Activated CD4-positive, CD25-positive, alpha-beta regulatory T cell treated with anti-CD3 and anti-CD28 coated beads, Interleukin-2, amount 50 U/mL, for 72 hours (primary cell): ENCODE results near the gene FZD7.

Experiments
- DNase-seq: peaks from one replicate; pipeline ENCODE4 v3.0.0; 2021

FZD7 gene

DNA sequence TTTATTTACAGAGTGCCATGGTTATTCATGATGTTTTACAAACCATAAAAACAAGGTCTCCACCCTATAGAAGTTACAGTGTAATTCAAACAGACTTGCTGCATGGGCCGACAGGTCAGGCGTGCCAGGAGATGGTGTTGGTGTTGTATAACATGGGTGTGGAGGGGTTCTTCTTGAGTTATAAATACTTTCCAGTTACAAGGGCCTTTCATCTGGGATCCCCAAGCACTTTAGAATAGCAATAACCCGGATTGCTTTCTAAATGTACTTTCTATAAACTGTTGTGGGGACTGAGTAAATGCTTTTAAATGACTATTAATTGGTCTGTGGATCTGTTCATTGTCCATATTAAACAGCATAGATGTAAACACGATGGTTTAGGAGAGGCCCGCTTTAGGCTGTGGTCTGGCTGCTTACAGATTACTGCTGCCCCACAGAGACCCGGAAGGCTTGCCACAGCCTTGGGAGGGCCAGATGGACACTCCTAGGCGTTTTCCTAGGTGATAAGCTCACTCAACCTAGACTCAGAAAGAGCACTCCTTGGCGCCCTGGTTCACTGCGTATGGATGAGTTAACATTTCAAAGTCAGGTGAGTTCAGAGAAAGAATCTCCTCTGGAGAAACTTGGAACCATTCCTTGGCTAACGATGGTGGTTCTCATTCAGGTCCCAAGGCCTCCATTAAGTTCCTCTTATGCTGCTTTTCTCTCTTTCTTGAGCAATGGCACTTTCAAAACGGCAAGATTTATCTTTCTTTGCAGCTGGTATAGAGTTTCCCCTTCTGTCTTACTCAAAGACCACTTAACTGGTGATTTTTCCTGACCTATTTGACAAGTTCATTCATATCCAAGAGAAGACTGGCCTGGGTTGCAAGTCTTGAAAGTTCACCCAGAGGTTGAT is 35.8 kb downstream of the FZD7 start:
- DNase-seq = no peak

DNA sequence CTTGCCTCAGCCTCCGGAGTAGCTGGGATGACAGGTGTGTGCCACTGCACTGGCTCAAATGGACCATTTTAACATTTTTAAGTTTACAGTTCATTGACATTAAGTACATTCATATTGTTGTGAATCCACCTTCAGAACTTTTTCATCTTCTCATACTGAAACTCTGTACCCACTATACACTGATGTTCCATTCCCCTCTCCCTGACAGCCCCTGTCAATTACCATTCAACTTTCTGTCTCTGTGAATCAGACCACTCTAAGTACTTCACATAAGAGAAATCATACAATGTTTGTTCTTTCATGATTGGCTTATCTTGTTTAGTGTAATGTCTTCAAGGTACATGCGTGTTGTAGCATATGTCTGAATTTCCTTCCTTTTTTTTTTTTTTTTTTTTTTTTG is 37.5 kb downstream of the FZD7 start:
- no peak for DNase-seq

DNA sequence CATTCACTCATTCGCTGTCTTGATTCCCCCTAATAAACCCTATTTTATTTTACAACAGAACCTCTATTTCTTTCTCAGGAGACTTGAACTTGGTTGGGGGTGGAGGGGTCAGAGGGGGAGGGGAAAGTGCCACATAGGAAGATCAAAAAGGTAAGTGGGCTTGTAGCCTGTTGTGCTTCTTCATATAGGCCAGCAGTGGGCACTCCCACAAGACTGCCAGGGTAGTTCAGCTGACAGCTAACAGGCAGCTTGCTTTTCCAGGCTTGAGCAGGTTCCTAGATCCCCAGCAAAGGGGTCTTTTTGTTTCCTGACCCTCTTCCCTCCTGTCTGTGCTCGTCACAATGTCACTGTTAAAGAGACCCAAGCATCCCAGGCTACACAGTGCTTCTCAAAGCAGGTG is 38.6 kb downstream of the FZD7 start:
- no peak for DNase-seq

- no peak for DNase-seq
These were observed 39.2 kb downstream of the FZD7 start, which contains the start of gene KIAA2012 for GRCh38 chr2:202072737-202073401. Gene KIAA2012, plus strand, starts transcription at chr2:202073255. Its CDS starts 373 bp downstream, at chr2:202073628.

DNA sequence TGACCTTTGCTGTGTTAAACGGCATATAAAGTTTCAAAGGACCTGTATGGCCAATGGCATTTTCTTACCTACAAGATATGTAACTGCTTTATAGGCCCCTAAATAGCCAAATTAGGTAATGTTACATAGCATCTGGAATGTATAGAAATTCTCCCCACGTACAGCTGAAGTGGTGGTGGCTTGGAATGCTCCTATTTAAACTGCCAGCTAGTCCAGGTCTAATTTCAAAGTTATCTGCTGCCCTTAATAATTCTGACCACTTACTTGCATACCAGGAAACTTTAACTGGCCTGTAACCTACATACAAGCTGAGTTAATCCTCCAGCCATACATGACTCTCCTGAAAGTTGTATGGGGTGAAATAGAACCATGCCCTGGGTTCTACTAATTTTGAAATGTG is 40.7 kb downstream of the FZD7 start:
- DNase-seq = no peak

DNA sequence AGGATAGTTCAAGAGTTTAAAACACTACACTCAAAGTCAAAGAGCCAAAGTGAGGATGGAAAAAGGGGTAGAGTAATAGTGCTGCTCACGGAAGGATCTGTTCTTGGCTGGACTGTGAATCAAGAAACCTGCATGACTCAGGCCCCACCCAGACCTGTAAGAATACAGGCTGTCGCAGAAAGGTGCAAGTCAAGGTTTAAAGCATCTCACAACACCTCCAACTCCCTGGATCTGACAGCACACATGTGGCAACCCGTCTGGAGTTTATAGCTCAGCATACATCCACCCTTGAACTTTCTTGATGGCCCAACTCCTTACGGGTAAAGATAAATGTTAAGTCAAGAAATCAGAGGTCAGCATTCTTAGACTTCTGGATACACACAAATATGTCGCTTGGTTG is 45.7 kb downstream of the FZD7 start:
- no peak for DNase-seq

DNA sequence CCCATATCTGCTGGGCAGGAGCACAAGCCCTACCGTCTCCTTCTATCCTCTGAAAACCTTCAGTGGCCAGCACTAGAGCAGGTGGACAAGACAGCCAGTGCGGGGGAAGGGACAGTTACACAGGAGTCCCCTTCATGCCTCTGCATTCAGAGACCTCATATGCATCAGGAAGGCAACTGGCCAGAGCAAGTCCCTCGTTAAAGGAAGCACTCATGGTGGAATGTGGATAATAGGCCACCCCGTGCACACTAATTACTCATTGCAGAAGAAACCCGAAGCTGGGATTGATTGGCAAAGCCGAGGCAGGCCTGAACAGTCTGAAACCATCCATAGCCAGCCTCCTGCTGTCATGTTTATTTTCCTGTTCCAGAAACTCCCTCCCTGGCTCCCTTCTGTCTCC is 50.6 kb downstream of the FZD7 start:
- DNase-seq = no peak
